H1 (cell line): ENCODE measurements around the gene TCHP. TPM values are rescaled to one million over a fixed set of nuclear protein-coding genes. Genes with fewer than 3 reads are reported as not detected.

ENCODE experiments used
- CTCF ChIA-PET: fragments of 300-600 bp; sonication (Branson Sonifier 250); formaldehyde crosslinking; loops from one replicate; lab custom pipeline; 2021; ENCODE audit not compliant: partially characterized antibody; lab: Charles Lee
- POLR2A ChIA-PET: fragments of 300-600 bp; sonication (Branson Sonifier 250); formaldehyde crosslinking; loops from one replicate; lab custom pipeline; 2021; ENCODE audit warnings: inconsistent platforms; ENCODE audit not compliant: partially characterized antibody; lab: Charles Lee
- DNase-seq, 2 experiments: peaks; one replicate each; pipeline versions ENCODE4 v3.0.0 to v3.0.0-alpha.2; 2010 to 2022; ENCODE audit warnings: low spot score in 2 of 2, low read depth in 1 of 2, mixed read lengths in 1 of 2
- FAIRE-seq: peaks from 2 replicates; lab custom pipeline; 2011; peaks lifted over from hg19 to GRCh38; lab: Jason Lieb, UNC
- H2AFZ ChIP-seq: 2 replicates; pipeline ENCODE4 v1.8.1; 2012; ENCODE audit warnings: low read length, inconsistent platforms
- H2AK5ac ChIP-seq: 2 replicates; pipeline ENCODE4 v1.6.1; 2013; ENCODE audit warnings: low read depth, low read length
- H2BK120ac ChIP-seq: replicated peaks from 2 replicates; pipeline ENCODE3; 2013; ENCODE audit warnings: low read depth, low read length, inconsistent platforms
- H2BK12ac ChIP-seq: 2 replicates; pipeline ENCODE4 v1.6.1; 2013; ENCODE audit warnings: low read depth, low read length
- H2BK15ac ChIP-seq: 2 replicates; pipeline ENCODE4 v1.6.1; 2013; ENCODE audit warnings: low read length
- H2BK20ac ChIP-seq: 2 replicates; pipeline ENCODE4 v1.6.1; 2013; ENCODE audit warnings: low read length
- H2BK5ac ChIP-seq: 2 replicates; pipeline ENCODE4 v1.6.1; 2013; ENCODE audit warnings: low read depth, low read length
- H3K14ac ChIP-seq: 2 replicates; pipeline ENCODE4 v1.6.1; 2013; ENCODE audit warnings: inconsistent platforms; ENCODE audit not compliant: insufficient read length
- H3K18ac ChIP-seq: 2 replicates; pipeline ENCODE4 v1.6.1; 2013; ENCODE audit warnings: low read length; ENCODE audit errors: extremely low read depth
- H3K23ac ChIP-seq: 2 replicates; pipeline ENCODE4 v1.6.1; 2013; ENCODE audit warnings: inconsistent platforms; ENCODE audit not compliant: insufficient read length
- H3K23me2 ChIP-seq: 2 replicates; pipeline ENCODE4 v1.6.1; 2013; ENCODE audit warnings: low read depth, low read length
- H3K27ac ChIP-seq: 2 replicates; pipeline ENCODE4 v1.6.1; 2011; ENCODE audit warnings: low read depth, low read length, inconsistent platforms
- H3K27me3 ChIP-seq, 4 experiments: replicated peaks in 1 of 4; 1 replicate in 1 of 4; 2 replicates in 3 of 4; pipeline versions ENCODE4 v1.6.1 to v1.8.1; 2011 to 2013; ENCODE audit warnings: low read length in 3 of 4, mild to moderate bottlenecking in 3 of 4, inconsistent platforms in 2 of 4, mixed read lengths in 2 of 4, moderate library complexity in 1 of 4; ENCODE audit not compliant: control insufficient read depth in 3 of 4, insufficient read depth in 3 of 4; ENCODE audit errors: extremely low read depth in 1 of 4
- H3K36me3 ChIP-seq, 4 experiments: 2 replicates each; pipeline versions ENCODE4 v1.6.1 to v1.8.1; 2011 to 2013; ENCODE audit warnings: mild to moderate bottlenecking in 4 of 4, low read length in 3 of 4, moderate library complexity in 2 of 4, control low read depth in 1 of 4, inconsistent platforms in 1 of 4; ENCODE audit not compliant: insufficient read depth in 4 of 4, control insufficient read depth in 2 of 4
- H3K4ac ChIP-seq: replicated peaks from 2 replicates; pipeline ENCODE3; 2013; ENCODE audit warnings: low read length, low read depth, mixed read lengths, inconsistent platforms; ENCODE audit not compliant: insufficient read length
- H3K4me1 ChIP-seq, 4 experiments: replicated peaks in 1 of 4; 1 replicate in 1 of 4; 2 replicates in 3 of 4; pipeline versions ENCODE4 v1.6.1 to v1.8.1; 2011 to 2013; ENCODE audit warnings: low read length in 3 of 4, inconsistent platforms in 2 of 4, mixed read lengths in 1 of 4; ENCODE audit not compliant: insufficient read depth in 4 of 4, control insufficient read depth in 3 of 4
- H3K4me2 ChIP-seq, 2 experiments: 2 replicates each; pipeline versions ENCODE4 v1.6.1 to v1.8.1; 2011 to 2013; ENCODE audit warnings: low read depth in 2 of 2, low read length in 2 of 2, control low read depth in 1 of 2, inconsistent platforms in 1 of 2, mild to moderate bottlenecking in 1 of 2; ENCODE audit not compliant: insufficient read depth in 1 of 2
- H3K4me3 ChIP-seq, 4 experiments: fragments of 200-600, 300-600 bp in 1 of 4; sonication (generic), shearing (Covaris generic), sonication (Bioruptor Twin) in 1 of 4; 2 replicates each; pipeline versions ENCODE4 v1.5.1 to v1.8.1; 2011 to 2016; ENCODE audit warnings: low read length in 4 of 4, low read depth in 3 of 4, control low read depth in 2 of 4, inconsistent platforms in 2 of 4, mild to moderate bottlenecking in 2 of 4, mixed read lengths in 1 of 4, moderate library complexity in 1 of 4; ENCODE audit not compliant: insufficient read depth in 2 of 4; ENCODE audit errors: extremely low read depth in 1 of 4
- H3K56ac ChIP-seq: replicated peaks from 2 replicates; pipeline ENCODE3; 2013; ENCODE audit warnings: low read depth, mild to moderate bottlenecking, mixed read lengths, low read length, inconsistent platforms; ENCODE audit not compliant: insufficient read length
- H3K79me1 ChIP-seq: 2 replicates; pipeline ENCODE4 v1.6.1; 2013; ENCODE audit warnings: low read depth, low read length, control low read depth
- H3K79me2 ChIP-seq, 2 experiments: 2 replicates each; pipeline versions ENCODE4 v1.6.1 to v1.8.1; 2012 to 2013; ENCODE audit warnings: low read length in 2 of 2, mild to moderate bottlenecking in 2 of 2, inconsistent platforms in 1 of 2; ENCODE audit not compliant: insufficient read depth in 2 of 2, control insufficient read depth in 1 of 2
- H3K9ac ChIP-seq, 4 experiments: replicated peaks in 1 of 4; 1 replicate in 1 of 4; 2 replicates in 3 of 4; pipeline versions ENCODE4 v1.6.1 to v1.8.1; 2011 to 2013; ENCODE audit warnings: low read depth in 3 of 4, low read length in 3 of 4, control low read depth in 2 of 4, mild to moderate bottlenecking in 2 of 4, moderate library complexity in 2 of 4, inconsistent platforms in 1 of 4; ENCODE audit errors: extremely low read depth in 1 of 4
- H3K9me3 ChIP-seq, 2 experiments: 2 replicates each; pipeline versions ENCODE4 v1.6.1 to v1.8.1; 2012 to 2013; ENCODE audit warnings: mild to moderate bottlenecking in 2 of 2, moderate library complexity in 2 of 2, control low read depth in 1 of 2, inconsistent platforms in 1 of 2, low read depth in 1 of 2, low read length in 1 of 2, mixed read lengths in 1 of 2; ENCODE audit not compliant: insufficient read depth in 2 of 2
- H4K20me1 ChIP-seq, 2 experiments: replicated peaks in 1 of 2; 2 replicates each; pipeline versions ENCODE3 to v1.8.1; 2011 to 2013; ENCODE audit warnings: inconsistent platforms in 2 of 2, low read length in 2 of 2, mild to moderate bottlenecking in 1 of 2; ENCODE audit not compliant: insufficient read depth in 2 of 2, control insufficient read depth in 1 of 2
- H4K5ac ChIP-seq: 2 replicates; pipeline ENCODE4 v1.6.1; 2013; ENCODE audit warnings: low read length, low read depth, mixed read lengths, inconsistent platforms; ENCODE audit not compliant: insufficient read length
- H4K8ac ChIP-seq: 2 replicates; pipeline ENCODE4 v1.8.0; 2013; ENCODE audit warnings: mild to moderate bottlenecking, moderate library complexity, low read length, inconsistent platforms; ENCODE audit not compliant: insufficient read depth; ENCODE audit errors: extremely low read depth
- H4K91ac ChIP-seq: replicated peaks from 2 replicates; pipeline ENCODE3; 2013; ENCODE audit warnings: low read length, mixed read lengths, inconsistent platforms; ENCODE audit not compliant: insufficient read length
- ATF3 ChIP-seq: IDR thresholded peaks from 2 replicates; pipeline ENCODE4 v1.6.1; 2011; ENCODE audit warnings: low read depth, mild to moderate bottlenecking, low read length; ENCODE audit not compliant: insufficient read depth
- BACH1 ChIP-seq: IDR thresholded peaks from 2 replicates; pipeline ENCODE4 v1.6.1; 2012; ENCODE audit warnings: low read length, improper control_type of control experiment
- CREB1 ChIP-seq: IDR thresholded peaks from 2 replicates; pipeline ENCODE4 v1.6.1; 2012; ENCODE audit warnings: inconsistent platforms
- GABPA ChIP-seq: IDR thresholded peaks from 2 replicates; pipeline ENCODE4 v1.6.1; 2011; ENCODE audit warnings: mild to moderate bottlenecking, low read length, moderate library complexity, borderline replicate concordance; ENCODE audit not compliant: insufficient read depth
- KDM1A ChIP-seq: fragments of 200-600, 300-600 bp; sonication (generic); IDR thresholded peaks from 2 replicates; pipeline ENCODE4 v1.7.1; 2016; ENCODE audit warnings: mild to moderate bottlenecking, low read length, borderline replicate concordance
- MAX ChIP-seq: IDR thresholded peaks from 2 replicates; pipeline ENCODE4 v1.6.1; 2012; ENCODE audit warnings: inconsistent platforms
- TAF7 ChIP-seq: optimal IDR thresholded peaks from 2 replicates; pipeline ENCODE3; 2011; ENCODE audit warnings: low read depth, mild to moderate bottlenecking, inconsistent platforms, low read length, moderate library complexity, borderline replicate concordance
- TBP ChIP-seq: IDR thresholded peaks from 2 replicates; pipeline ENCODE4 v1.6.1; 2011; ENCODE audit warnings: low read depth, low read length, improper control_type of control experiment
- USF2 ChIP-seq: IDR thresholded peaks from 2 replicates; pipeline ENCODE4 v1.6.1; 2011; ENCODE audit warnings: low read length, improper control_type of control experiment
- YY1 ChIP-seq: IDR thresholded peaks from 2 replicates; pipeline ENCODE4 v1.6.1; 2011; ENCODE audit warnings: low read depth, mild to moderate bottlenecking, low read length
- WGBS, 2 experiments: shearing (Covaris generic) in 1 of 2; methylation state at CpG; one replicate each; pipeline versions ENCODE4 v1.1.6 to v1.1.7; 2013 to 2015; ENCODE audit warnings: low lambda C conversion rate in 2 of 2, mixed read lengths in 2 of 2, inconsistent platforms in 1 of 2, low coverage in 1 of 2, missing lambda C conversion rate in 1 of 2; ENCODE audit not compliant: insufficient replicate concordance in 2 of 2, insufficient coverage in 1 of 2, insufficient read length in 1 of 2; ENCODE audit errors: extremely low coverage in 1 of 2, missing lambda C conversion rate in 1 of 2; 5-methylcytosine and 5-hydroxymethylcytosine counted together
- polyA plus RNA-seq, 7 experiments: library from polyadenylated mRNA; depleted of rRNA in 3 of 7; stranded (reverse) in 5 of 7; unstranded in 2 of 7; fragments of >200 nt in 5 of 7; fragments of 200-250 nt in 2 of 7; gene quantifications; 1 replicate in 5 of 7; 2 replicates in 1 of 7; 4 replicates in 1 of 7; pipeline versions ENCODE4 v1.2.1 to v1.2.3, GENCODE V29; 2011 to 2013; ENCODE audit warnings: missing spikeins in 2 of 7, mixed read lengths in 2 of 7
- total RNA-seq: library from RNA; stranded (reverse); fragmentation: NEBNext Ultra II Directional; extraction: Animal tissue kit (Norgen Biotek cat#: 25700); gene quantifications from 2 replicates; pipeline ENCODE4 v1.2.1, GENCODE V29; 2021

TCHP gene
- total and polyA plus RNA-seq, 2 of the 8 experiments (the other 6 are each of a cell fraction or from before 2014, with no cell fraction given) = 2.8 to 4.5 TPM

GRCh38 chr12:109910969-109911348 is 10.9 kb downstream of the TCHP start:
- H4K8ac ChIP-seq = no peak overlapping the region
- peak; percentile 60 to 87 for DNase-seq
- no peak overlapping the region for H3K14ac ChIP-seq
- no peaks in the 10 kb centered on the region for H3K9me3 ChIP-seq
- no peak overlapping the region for H3K9ac ChIP-seq
- no peaks in the 10 kb centered on the region for H3K79me2 ChIP-seq
- no peak overlapping the region for H3K56ac ChIP-seq
- H2AK5ac ChIP-seq = no peak overlapping the region
- H3K27me3 ChIP-seq = peaks cover 0 to 17% (median 7%) of the 10 kb centered on the region in 4 experiments; a peak in 3 of 7 replicates
- no peak overlapping the region for H4K5ac ChIP-seq
- H2AFZ ChIP-seq = no peak overlapping the region
- no peaks in the 10 kb centered on the region for H3K79me1 ChIP-seq
- ChIA-PET CTCF (interaction anchor here (0.6 to 9.1 kb wide), 32 partner anchors 8 to 325 kb away, joined by 3 to 114 read pairs (median 5); partner anchors contain the start of gene TCHP), POLR2A (interaction anchor here (1.0 to 1.8 kb wide), 4 partner anchors 9 to 177 kb away, joined by 3 to 6 read pairs (median 4); no protein-coding TSS in a partner anchor)
- no peak overlapping the region for H3K4me2 ChIP-seq
- peak; percentile 24 for FAIRE-seq
- no peak overlapping the region for H3K27ac ChIP-seq
- H3K36me3 ChIP-seq = no peaks in the 10 kb centered on the region; a peak in 2 of 8 replicates
- WGBS, 2 experiments = 29% methylated on average over 12 of the region's 12 CpGs; no CpG with 5 or more reads in 1 of the 2 experiments
- no peak overlapping the region for H2BK20ac ChIP-seq
- no peak overlapping the region for H2BK5ac ChIP-seq
- H3K23ac ChIP-seq = no peak overlapping the region
- no peak overlapping the region for H2BK120ac ChIP-seq
- H2BK12ac ChIP-seq = no peak overlapping the region
- H3K4ac ChIP-seq = no peak overlapping the region
- no peaks in the 10 kb centered on the region for H3K23me2 ChIP-seq
- H2BK15ac ChIP-seq = no peak overlapping the region
- no peaks in the 10 kb centered on the region; a peak in 1 of 7 replicates for H3K4me1 ChIP-seq
- no peak overlapping the region for H3K18ac ChIP-seq
- H4K91ac ChIP-seq = no peak overlapping the region
- no peak overlapping the region for H3K4me3 ChIP-seq
- no peaks in the 10 kb centered on the region for H4K20me1 ChIP-seq
- TF ChIP-seq ATF3 = peak; percentile 69; the same call in 1 of the 2 replicates
- TF ChIP-seq CREB1 = peak; percentile 58
- peak; percentile 49; the same call in 1 of the 2 replicates for TF ChIP-seq GABPA
- TF ChIP-seq YY1 = peak; percentile 80
- TF ChIP-seq USF2 = peak; percentile 72
- TF ChIP-seq MAX = peak; percentile 97
- no peak for TF ChIP-seq BACH1
- no peak for TF ChIP-seq TBP
- peak; percentile 74; the same call in 1 of the 2 replicates for TF ChIP-seq KDM1A
- TF ChIP-seq TAF7 = peak; percentile 81
